H9 (cell line): ENCODE results near the gene SRC. TPM values are rescaled to one million over a fixed set of nuclear protein-coding genes. Genes with fewer than 3 reads are reported as not detected.

Source experiments
- DNase-seq: peaks from one replicate; pipeline ENCODE4 v3.0.0-alpha.2; 2017
- H2AFZ ChIP-seq: one replicate; pipeline ENCODE4 v1.6.1; 2013; ENCODE audit warnings: mild to moderate bottlenecking, low read length, control low read depth, moderate library complexity
- H2AK5ac ChIP-seq: 2 replicates; pipeline ENCODE4 v1.6.1; 2013; ENCODE audit warnings: low read length, control low read depth, mixed read lengths; ENCODE audit not compliant: insufficient read length
- H2BK120ac ChIP-seq: one replicate; pipeline ENCODE4 v1.6.1; 2013; ENCODE audit warnings: low read depth, mild to moderate bottlenecking, low read length, control low read depth, inconsistent platforms; ENCODE audit not compliant: poor library complexity, severe bottlenecking
- H2BK12ac ChIP-seq: 2 replicates; pipeline ENCODE4 v1.6.1; 2013; ENCODE audit warnings: low read length, control low read depth, mixed read lengths, low read depth; ENCODE audit not compliant: insufficient read length
- H2BK15ac ChIP-seq: 2 replicates; pipeline ENCODE4 v1.6.1; 2013; ENCODE audit warnings: low read depth, low read length, control low read depth
- H2BK20ac ChIP-seq: one replicate; pipeline ENCODE4 v1.6.1; 2013; ENCODE audit warnings: low read depth, mild to moderate bottlenecking, low read length, control low read depth, inconsistent platforms; ENCODE audit not compliant: poor library complexity, severe bottlenecking
- H2BK5ac ChIP-seq: 2 replicates; pipeline ENCODE4 v1.6.1; 2013; ENCODE audit warnings: low read length, control low read depth, mixed read lengths; ENCODE audit not compliant: insufficient read length
- H3K14ac ChIP-seq: 2 replicates; pipeline ENCODE4 v1.6.1; 2013; ENCODE audit warnings: low read length, control low read depth; ENCODE audit not compliant: insufficient read depth
- H3K18ac ChIP-seq: 2 replicates; pipeline ENCODE4 v1.6.1; 2013; ENCODE audit warnings: low read depth, mild to moderate bottlenecking, mixed read lengths, low read length, control low read depth; ENCODE audit not compliant: insufficient read length
- H3K23ac ChIP-seq: 2 replicates; pipeline ENCODE4 v1.6.1; 2013; ENCODE audit warnings: low read length, control low read depth, mixed read lengths, low read depth; ENCODE audit not compliant: insufficient read length
- H3K23me2 ChIP-seq: 2 replicates; pipeline ENCODE4 v1.6.1; 2013; ENCODE audit warnings: low read depth, mild to moderate bottlenecking, mixed read lengths, low read length, control low read depth; ENCODE audit not compliant: insufficient read length, poor library complexity, severe bottlenecking
- H3K27ac ChIP-seq: 2 replicates; pipeline ENCODE4 v1.5.1; 2013; ENCODE audit warnings: low read length, control low read depth, mixed read lengths, low read depth; ENCODE audit not compliant: insufficient read length
- H3K27me3 ChIP-seq: 2 replicates; pipeline ENCODE4 v1.6.1; 2013; ENCODE audit warnings: low read length, control low read depth, inconsistent platforms; ENCODE audit not compliant: insufficient read depth
- H3K4ac ChIP-seq: 2 replicates; pipeline ENCODE4 v1.6.1; 2013; ENCODE audit warnings: low read depth, mild to moderate bottlenecking, control low read depth, inconsistent platforms, low read length, moderate library complexity
- H3K4me1 ChIP-seq: 2 replicates; pipeline ENCODE4 v1.6.1; 2013; ENCODE audit warnings: low read length, control low read depth, inconsistent platforms; ENCODE audit not compliant: insufficient read depth
- H3K4me2 ChIP-seq: 2 replicates; pipeline ENCODE4 v1.6.1; 2013; ENCODE audit warnings: low read length, control low read depth, mixed read lengths; ENCODE audit not compliant: insufficient read length, insufficient read depth
- H3K56ac ChIP-seq: 2 replicates; pipeline ENCODE4 v1.6.1; 2013; ENCODE audit warnings: low read depth, mild to moderate bottlenecking, mixed read lengths, low read length, control low read depth; ENCODE audit not compliant: insufficient read length
- H3K79me1 ChIP-seq: 2 replicates; pipeline ENCODE4 v1.6.1; 2013; ENCODE audit warnings: low read depth, mild to moderate bottlenecking, moderate library complexity, low read length, control low read depth, inconsistent platforms; ENCODE audit not compliant: insufficient read depth, poor library complexity, severe bottlenecking
- H3K79me2 ChIP-seq: 2 replicates; pipeline ENCODE4 v1.6.1; 2013; ENCODE audit warnings: low read length, control low read depth, inconsistent platforms; ENCODE audit not compliant: insufficient read depth
- H3K9ac ChIP-seq: 2 replicates; pipeline ENCODE4 v1.6.1; 2013; ENCODE audit warnings: low read length, control low read depth, mixed read lengths; ENCODE audit not compliant: insufficient read length; ENCODE audit errors: extremely low read depth
- H3K9me3 ChIP-seq: one replicate; pipeline ENCODE4 v1.6.1; 2013; ENCODE audit warnings: low read depth, low read length, inconsistent platforms; ENCODE audit not compliant: control insufficient read depth
- H3T11ph ChIP-seq: one replicate; pipeline ENCODE4 v1.6.1; 2013; ENCODE audit warnings: mild to moderate bottlenecking, low read length, control low read depth, inconsistent platforms
- H4K20me1 ChIP-seq: one replicate; pipeline ENCODE4 v1.6.1; 2013; ENCODE audit not compliant: control insufficient read depth, insufficient read length, insufficient read depth
- H4K5ac ChIP-seq: 2 replicates; pipeline ENCODE4 v1.6.1; 2013; ENCODE audit warnings: low read depth, mild to moderate bottlenecking, mixed read lengths, low read length, control low read depth; ENCODE audit not compliant: insufficient read length
- H4K8ac ChIP-seq: replicated peaks from 2 replicates; pipeline ENCODE4 v1.6.1; 2013; ENCODE audit warnings: low read length, control low read depth, mixed read lengths, low read depth; ENCODE audit not compliant: insufficient read length
- H4K91ac ChIP-seq: 2 replicates; pipeline ENCODE4 v1.6.1; 2013; ENCODE audit warnings: low read depth, mild to moderate bottlenecking, moderate library complexity, mixed read lengths, low read length, control low read depth; ENCODE audit not compliant: insufficient read length
- H3K27ac Mint-ChIP-seq, 3 experiments: 2 replicates in 2 of 3; 3 replicates in 1 of 3; pipeline ENCODE4 v1.8.0; 2020 to 2021; ENCODE audit warnings: mixed read lengths in 3 of 3, mild to moderate bottlenecking in 1 of 3, moderate library complexity in 1 of 3
- H3K27me3 Mint-ChIP-seq: 2 replicates; pipeline ENCODE4 v1.8.0; 2021; ENCODE audit warnings: low read depth, mild to moderate bottlenecking, moderate library complexity, mixed read lengths
- H3K36me3 Mint-ChIP-seq, 3 experiments: 2 replicates in 2 of 3; 3 replicates in 1 of 3; pipeline ENCODE4 v1.8.0; 2020 to 2021; ENCODE audit warnings: low read depth in 3 of 3, mixed read lengths in 3 of 3; ENCODE audit not compliant: insufficient read depth in 1 of 3
- H3K4me1 Mint-ChIP-seq, 2 experiments: 2 replicates each; pipeline ENCODE4 v1.8.0; 2020; ENCODE audit warnings: mixed read lengths in 2 of 2
- H3K4me3 Mint-ChIP-seq, 2 experiments: 2 replicates in 1 of 2; 3 replicates in 1 of 2; pipeline ENCODE4 v1.8.0; 2020 to 2021; ENCODE audit warnings: mild to moderate bottlenecking in 2 of 2, mixed read lengths in 2 of 2, moderate library complexity in 1 of 2
- H3K9me3 Mint-ChIP-seq, 2 experiments: 2 replicates in 1 of 2; 3 replicates in 1 of 2; pipeline ENCODE4 v1.8.0; 2020; ENCODE audit warnings: mild to moderate bottlenecking in 2 of 2, mixed read lengths in 2 of 2, moderate library complexity in 1 of 2
- WGBS: extraction: QIAGEN DNeasy Blood & Tissue Kit; methylation state at CpG from one replicate; pipeline ENCODE4 v1.1.7; 2013; ENCODE audit warnings: missing lambda C conversion rate, low lambda C conversion rate, mixed read lengths; ENCODE audit not compliant: insufficient read length; ENCODE audit errors: extremely low coverage; 5-methylcytosine and 5-hydroxymethylcytosine counted together
- total RNA-seq: library from RNA; stranded (reverse); gene quantifications from 2 replicates; pipeline ENCODE4 v1.2.1, GENCODE V29; 2021
- TF ChIP-seq, protein P1 (sequence below): fragments of 200-600 bp; sonication (generic); conservative IDR thresholded peaks from 3 replicates; pipeline ENCODE4 v1.8.0; 2021; ENCODE audit warnings: antibody characterized with exemption, mild to moderate bottlenecking

SRC gene
- total RNA-seq, 1 experiment from 2014 or later = 44.5 TPM

DNA sequence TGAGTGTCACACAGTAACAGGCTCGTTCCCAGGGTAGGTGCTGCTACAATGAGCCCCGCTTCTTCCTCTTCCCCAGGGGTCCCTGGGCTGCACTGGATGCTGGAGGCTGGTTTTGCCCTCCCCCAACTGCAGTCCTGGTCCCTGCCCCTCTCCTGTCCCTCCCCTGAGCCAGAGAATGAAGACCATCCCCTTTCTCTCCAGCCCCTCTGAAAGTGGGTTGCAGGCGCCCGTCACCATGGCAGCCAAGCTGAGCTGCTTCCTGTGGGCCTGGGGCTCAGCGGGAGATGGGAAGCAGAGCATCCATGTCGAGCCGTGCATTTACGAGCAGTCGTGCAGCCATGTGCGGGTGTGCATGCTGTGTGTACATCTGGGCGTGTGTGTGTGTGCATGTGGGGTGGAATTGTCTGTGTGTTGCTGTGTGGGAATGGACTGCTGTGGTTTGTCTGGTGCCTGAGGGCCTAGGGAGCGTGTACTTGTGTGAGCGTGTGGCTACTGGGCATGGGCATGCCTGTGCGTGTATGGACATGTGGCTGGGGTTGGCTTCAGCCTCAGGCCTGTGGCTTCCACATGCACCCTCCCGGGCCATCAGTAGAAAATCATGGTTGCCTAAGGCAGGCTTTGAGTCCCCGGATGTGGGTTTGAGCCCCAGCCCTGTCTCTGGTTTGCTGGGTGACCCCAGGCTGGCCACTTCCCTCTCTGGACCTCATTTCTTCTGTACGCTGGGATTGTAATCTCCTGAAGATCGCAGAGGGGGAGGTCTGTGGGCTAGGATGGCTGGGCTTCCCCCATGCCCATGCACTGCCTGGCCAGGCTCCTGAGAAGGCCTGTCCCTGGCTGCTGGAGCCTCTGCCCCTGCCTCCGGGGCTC lies 48.8 kb downstream of the SRC start:
- Histone ChIP-seq H3K4ac (no peak overlapping the region), H4K5ac (no peak overlapping the region), H2BK20ac (no peak overlapping the region), H4K8ac (no peak overlapping the region), H2BK120ac (no peak overlapping the region), H3K9ac (no peak overlapping the region), H2BK5ac (no peak overlapping the region), H3K79me1 (no peaks in the 10 kb centered on the region), H3K23ac (no peak overlapping the region), H3K4me2 (no peak overlapping the region), H2BK15ac (no peak overlapping the region), H2AK5ac (no peak overlapping the region), H4K20me1 (no peaks in the 10 kb centered on the region), H2BK12ac (no peak overlapping the region), H3K14ac (no peak overlapping the region), H3K79me2 (no peaks in the 10 kb centered on the region), H3K27me3 (no peaks in the 10 kb centered on the region), H2AFZ (no peak overlapping the region), H3K27ac (no peak overlapping the region), H3K23me2 (no peaks in the 10 kb centered on the region), H3T11ph (no peak overlapping the region), H3K4me1 (no peaks in the 10 kb centered on the region; the same call in 1 of the 2 replicates), H4K91ac (no peak overlapping the region), H3K56ac (no peak overlapping the region), H3K9me3 (no peaks in the 10 kb centered on the region), H3K18ac (peak overlapping the region; percentile 22)
- H3K27me3 Mint-ChIP-seq = no peaks in the 10 kb centered on the region; the same call in 1 of the 2 replicates
- H3K4me1 Mint-ChIP-seq = peaks cover 20 to 33% of the 10 kb centered on the region in 2 experiments
- TF ChIP-seq, protein P1, sequence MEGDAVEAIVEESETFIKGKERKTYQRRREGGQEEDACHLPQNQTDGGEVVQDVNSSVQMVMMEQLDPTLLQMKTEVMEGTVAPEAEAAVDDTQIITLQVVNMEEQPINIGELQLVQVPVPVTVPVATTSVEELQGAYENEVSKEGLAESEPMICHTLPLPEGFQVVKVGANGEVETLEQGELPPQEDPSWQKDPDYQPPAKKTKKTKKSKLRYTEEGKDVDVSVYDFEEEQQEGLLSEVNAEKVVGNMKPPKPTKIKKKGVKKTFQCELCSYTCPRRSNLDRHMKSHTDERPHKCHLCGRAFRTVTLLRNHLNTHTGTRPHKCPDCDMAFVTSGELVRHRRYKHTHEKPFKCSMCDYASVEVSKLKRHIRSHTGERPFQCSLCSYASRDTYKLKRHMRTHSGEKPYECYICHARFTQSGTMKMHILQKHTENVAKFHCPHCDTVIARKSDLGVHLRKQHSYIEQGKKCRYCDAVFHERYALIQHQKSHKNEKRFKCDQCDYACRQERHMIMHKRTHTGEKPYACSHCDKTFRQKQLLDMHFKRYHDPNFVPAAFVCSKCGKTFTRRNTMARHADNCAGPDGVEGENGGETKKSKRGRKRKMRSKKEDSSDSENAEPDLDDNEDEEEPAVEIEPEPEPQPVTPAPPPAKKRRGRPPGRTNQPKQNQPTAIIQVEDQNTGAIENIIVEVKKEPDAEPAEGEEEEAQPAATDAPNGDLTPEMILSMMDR = no peak
- no peak for DNase-seq
- no CpG with 5 or more reads among the region's 19 CpGs for WGBS
- H3K36me3 Mint-ChIP-seq = peaks cover 0 to 32% (median 30%) of the 10 kb centered on the region in 3 experiments; a peak in 5 of 7 replicates
- no peaks in the 10 kb centered on the region for H3K9me3 Mint-ChIP-seq
- no peak overlapping the region for H3K4me3 Mint-ChIP-seq
- H3K27ac Mint-ChIP-seq = peak overlapping the region in 2 of 3 experiments; percentile 74 to 85; a peak in 5 of 7 replicates
